DND-41 (cell line): ENCODE results near the gene OR6A2.
"Not testable (repeated sequence)": the region's sequence is repeated elsewhere in the genome, so short reads cannot be mapped to it uniquely, and the experiment has no call there.

Source experiments
- ATAC-seq: fragments of 200-7000 bp; cut with Tn5 transposase; 3 replicates; pipeline ENCODE4 v1.9.1; 2021; ENCODE audit warnings: low read depth; ENCODE audit not compliant: insufficient read depth
- DNase-seq: peaks from one replicate; pipeline ENCODE4 v3.0.0-alpha.2; 2020
- H2AFZ ChIP-seq: 2 replicates; pipeline ENCODE4 v1.6.0; 2012; ENCODE audit warnings: low read depth, low read length
- H3K27ac ChIP-seq: 2 replicates; pipeline ENCODE4 v1.5.1; 2012; ENCODE audit warnings: low read length, inconsistent platforms
- H3K27me3 ChIP-seq: fragments of 200-600 bp; sonication (generic); 2 replicates; pipeline ENCODE4 v1.6.0; 2012; ENCODE audit warnings: low read length, mild to moderate bottlenecking, inconsistent platforms; ENCODE audit not compliant: insufficient read depth, poor library complexity
- H3K36me3 ChIP-seq: 2 replicates; pipeline ENCODE4 v1.5.1; 2012; ENCODE audit warnings: low read length, inconsistent platforms; ENCODE audit not compliant: insufficient read depth
- H3K4me1 ChIP-seq: 2 replicates; pipeline ENCODE4 v1.5.1; 2012; ENCODE audit warnings: mild to moderate bottlenecking, low read length; ENCODE audit not compliant: insufficient read depth
- H3K4me2 ChIP-seq: 2 replicates; pipeline ENCODE4 v1.6.0; 2012; ENCODE audit warnings: mild to moderate bottlenecking, moderate library complexity, low read length, inconsistent platforms; ENCODE audit not compliant: insufficient read depth
- H3K4me3 ChIP-seq, 2 experiments: fragments of 200-600 bp in 1 of 2; shearing (Covaris generic) in 1 of 2; 2 replicates each; pipeline ENCODE4 v1.5.1; 2012 to 2016; ENCODE audit warnings: inconsistent platforms in 2 of 2, low read length in 2 of 2, mild to moderate bottlenecking in 2 of 2, low read depth in 1 of 2, moderate library complexity in 1 of 2
- H3K79me2 ChIP-seq: 2 replicates; pipeline ENCODE4 v1.6.0; 2012; ENCODE audit warnings: low read length, inconsistent platforms; ENCODE audit not compliant: insufficient read depth
- H3K9ac ChIP-seq: 2 replicates; pipeline ENCODE4 v1.6.0; 2012; ENCODE audit warnings: low read depth, mild to moderate bottlenecking, inconsistent platforms, low read length, moderate library complexity
- H3K9me3 ChIP-seq: 2 replicates; pipeline ENCODE4 v1.5.1; 2012; ENCODE audit warnings: low read length, moderate library complexity, mild to moderate bottlenecking, inconsistent platforms; ENCODE audit not compliant: insufficient read depth, severe bottlenecking
- H4K20me1 ChIP-seq: 2 replicates; pipeline ENCODE4 v1.6.0; 2012; ENCODE audit warnings: low read length; ENCODE audit not compliant: insufficient read depth
- CTCF ChIP-seq: IDR thresholded peaks from 2 replicates; pipeline ENCODE4 v1.5.1; 2012; ENCODE audit warnings: borderline replicate concordance, low read length, moderate library complexity, mild to moderate bottlenecking; ENCODE audit not compliant: poor library complexity, severe bottlenecking; ENCODE audit errors: extremely low read depth
- EZH2 ChIP-seq: IDR thresholded peaks from 3 replicates; pipeline ENCODE4 v1.6.1; 2012; ENCODE audit warnings: borderline replicate concordance, low read depth, mild to moderate bottlenecking, moderate library complexity, low read length, inconsistent platforms; ENCODE audit not compliant: severe bottlenecking

The OR6A2 gene

DNA sequence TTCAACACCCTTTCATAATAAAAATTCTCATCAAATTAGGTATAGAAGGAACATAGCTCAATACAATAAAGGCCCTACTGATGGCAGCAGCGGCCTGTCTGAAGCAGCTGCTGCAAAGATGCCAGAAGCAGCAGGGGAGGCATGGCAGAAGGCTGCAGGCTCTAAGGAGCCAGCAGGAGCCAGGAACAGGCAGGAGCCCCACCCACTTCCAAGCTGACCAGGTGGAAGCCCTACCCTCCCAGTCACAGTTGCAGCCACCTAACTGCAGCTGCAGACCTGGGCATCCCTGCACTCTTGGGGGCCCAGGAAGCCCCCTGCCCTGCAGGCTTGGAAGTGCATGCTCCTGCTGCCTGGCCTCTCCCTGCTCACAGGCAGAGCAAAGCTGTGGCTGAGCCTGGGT, 18.2 kb upstream of the OR6A2 start:
- Histone ChIP-seq H3K4me2 (no peak overlapping the region), H3K4me3 (no peak overlapping the region), H3K27ac (no peak overlapping the region), H2AFZ (no peak overlapping the region), H3K27me3 (no peaks in the 10 kb centered on the region), H3K9me3 (peaks cover 17% of the 10 kb centered on the region), H3K79me2 (no peaks in the 10 kb centered on the region), H4K20me1 (no peaks in the 10 kb centered on the region), H3K4me1 (no peaks in the 10 kb centered on the region), H3K9ac (no peak overlapping the region), H3K36me3 (0 out of 2 replicates have a peak, but pooled peaks cover 5% of the 10 kb centered on the region)
- ATAC-seq: no peak
- TF ChIP-seq CTCF: no peak
- no peak for TF ChIP-seq EZH2
- DNase-seq: no peak

- Histone ChIP-seq H3K27ac (no peak overlapping the region), H3K4me3 (no peak overlapping the region), H3K9ac (no peak overlapping the region), H3K27me3 (no peaks in the 10 kb centered on the region), H3K79me2 (no peaks in the 10 kb centered on the region), H3K4me2 (no peak overlapping the region), H3K36me3 (0 out of 2 replicates have a peak, but pooled peaks cover under 1% of the 10 kb centered on the region), H3K9me3 (peaks cover 10% of the 10 kb centered on the region), H3K4me1 (no peaks in the 10 kb centered on the region), H4K20me1 (no peaks in the 10 kb centered on the region), H2AFZ (no peak overlapping the region)
- TF ChIP-seq CTCF: no peak
- no peak for TF ChIP-seq EZH2
- ATAC-seq (no peak), DNase-seq (no peak)
These were observed 14.2 kb upstream of the OR6A2 start for GRCh38 chr11:6813656-6814055.

- Histone ChIP-seq H3K79me2 (no peaks in the 10 kb centered on the region), H4K20me1 (no peaks in the 10 kb centered on the region), H3K4me3 (no peak overlapping the region), H3K4me1 (no peaks in the 10 kb centered on the region), H3K36me3 (no peaks in the 10 kb centered on the region), H3K9ac (no peak overlapping the region), H3K9me3 (no peaks in the 10 kb centered on the region), H3K27me3 (no peaks in the 10 kb centered on the region), H3K27ac (no peak overlapping the region), H2AFZ (no peak overlapping the region), H3K4me2 (no peak overlapping the region)
- no peak for TF ChIP-seq EZH2
- peak; percentile 91 for TF ChIP-seq CTCF
- ATAC-seq (peak; percentile 95), DNase-seq (peak; percentile 53)
These were observed 13.0 kb upstream of the OR6A2 start for GRCh38 chr11:6812390-6813005.

- H3K4me2 ChIP-seq, H3K4me3 ChIP-seq, H2AFZ ChIP-seq, H3K36me3 ChIP-seq, H3K27me3 ChIP-seq, H3K4me1 ChIP-seq, H3K79me2 ChIP-seq, ATAC-seq, H3K27ac ChIP-seq, H4K20me1 ChIP-seq, DNase-seq, H3K9me3 ChIP-seq, H3K9ac ChIP-seq: not testable (repeated sequence)
These were observed 1.6 kb upstream of the OR6A2 start for GRCh38 chr11:6801075-6801474.
